GM21526 (cell line): Measurements from ENCODE around the gene GNAQ.
"Not testable (repeated sequence)": the region's sequence is repeated elsewhere in the genome, so short reads cannot be mapped to it uniquely, and the experiment has no call there.

Experiments
- ATAC-seq: cut with Tn5 transposase; IDR thresholded peaks from one replicate; pipeline ENCODE4 v1.9.1; 2021; ENCODE audit warnings: moderate library complexity; ENCODE audit not compliant: unreplicated experiment, low FRiP score

Gene GNAQ

DNA sequence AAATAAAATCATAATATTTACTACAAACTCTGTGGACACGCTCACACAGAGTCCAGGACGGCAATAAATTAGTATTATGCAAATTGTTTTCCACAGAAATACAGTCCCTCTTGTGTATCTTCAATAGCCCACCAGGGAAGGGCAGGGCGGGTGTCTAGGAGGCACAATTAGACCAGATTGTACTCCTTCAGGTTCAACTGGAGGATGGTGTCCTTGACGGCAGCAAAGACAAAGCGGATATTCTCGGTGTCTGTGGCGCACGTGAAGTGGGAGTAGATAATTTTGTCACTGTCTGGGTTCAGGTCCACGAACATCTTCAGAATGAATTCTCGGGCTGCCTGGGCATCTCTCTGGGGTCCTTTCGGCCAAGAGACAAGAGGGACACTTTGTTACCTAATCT lies 310.5 kb downstream of the GNAQ start:
- not testable (repeated sequence) for ATAC-seq

DNA sequence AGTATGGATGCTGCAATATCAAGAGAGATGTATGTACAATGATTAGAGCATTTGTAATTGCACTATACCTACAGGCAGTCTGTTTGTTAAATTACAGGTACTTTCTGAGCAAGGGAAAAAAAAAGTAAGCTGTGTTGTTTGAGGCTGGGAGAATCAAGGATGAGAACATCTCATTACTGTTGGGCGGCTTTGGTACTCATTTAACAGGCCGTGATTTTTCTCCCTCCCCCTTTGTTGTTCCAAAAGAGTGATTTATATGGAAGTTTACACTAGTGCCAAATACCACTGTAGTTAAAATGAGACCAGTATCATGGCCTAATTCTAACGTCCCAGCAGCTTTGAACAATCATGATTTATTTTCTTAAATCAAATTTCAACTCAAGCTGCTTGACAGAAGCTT lies 312.3 kb downstream of the GNAQ start:
- no peak for ATAC-seq

DNA sequence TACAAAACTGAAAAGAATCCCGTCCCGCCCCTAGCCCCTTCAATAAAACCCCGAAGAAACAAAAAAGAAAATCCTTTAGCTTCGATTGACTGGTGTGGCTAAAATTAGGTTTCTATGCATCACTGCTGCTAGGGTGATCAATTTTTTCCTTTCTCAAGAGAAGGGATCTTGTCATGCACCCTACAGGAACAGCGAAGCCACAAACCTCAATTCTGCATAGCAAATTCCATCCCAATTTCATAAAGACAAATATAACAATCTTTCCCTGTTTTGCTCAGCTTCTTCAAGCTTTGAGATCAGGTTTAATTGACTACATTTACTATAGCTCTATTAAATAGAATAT lies 313.3 kb downstream of the GNAQ start:
- not testable (repeated sequence) for ATAC-seq

DNA sequence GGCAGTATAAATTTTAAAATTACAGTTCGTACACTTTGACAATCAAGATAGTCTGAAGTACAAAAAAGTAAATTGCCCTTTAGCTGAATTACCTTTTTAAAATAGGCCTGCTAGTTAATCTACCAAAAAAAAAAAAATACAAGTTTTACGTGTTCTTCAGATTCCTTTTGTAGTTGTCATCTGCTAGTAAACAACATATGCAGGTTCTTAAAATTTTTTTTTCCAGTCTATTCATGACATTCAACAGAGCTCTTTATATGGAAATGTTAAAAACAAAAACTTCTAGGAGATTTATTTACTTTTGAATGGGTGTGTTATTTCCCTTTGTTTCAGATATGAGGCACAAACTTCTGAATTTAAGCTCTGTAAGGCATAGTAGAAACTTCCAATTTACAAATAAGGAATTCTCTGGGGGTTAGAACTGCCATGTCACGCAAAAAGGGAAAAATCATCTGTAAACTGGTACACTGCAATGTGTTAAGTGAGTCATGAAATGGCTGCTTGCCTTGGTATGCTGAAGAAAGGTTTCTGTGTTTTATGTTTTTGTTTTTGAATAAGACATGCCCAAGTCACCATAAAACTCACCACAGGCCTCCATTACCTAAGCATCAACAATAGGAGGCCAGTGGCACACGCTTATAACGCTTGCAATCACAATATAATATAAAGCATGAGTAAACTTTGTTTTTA lies 313.9 kb downstream of the GNAQ start:
- not testable (repeated sequence) for ATAC-seq

DNA sequence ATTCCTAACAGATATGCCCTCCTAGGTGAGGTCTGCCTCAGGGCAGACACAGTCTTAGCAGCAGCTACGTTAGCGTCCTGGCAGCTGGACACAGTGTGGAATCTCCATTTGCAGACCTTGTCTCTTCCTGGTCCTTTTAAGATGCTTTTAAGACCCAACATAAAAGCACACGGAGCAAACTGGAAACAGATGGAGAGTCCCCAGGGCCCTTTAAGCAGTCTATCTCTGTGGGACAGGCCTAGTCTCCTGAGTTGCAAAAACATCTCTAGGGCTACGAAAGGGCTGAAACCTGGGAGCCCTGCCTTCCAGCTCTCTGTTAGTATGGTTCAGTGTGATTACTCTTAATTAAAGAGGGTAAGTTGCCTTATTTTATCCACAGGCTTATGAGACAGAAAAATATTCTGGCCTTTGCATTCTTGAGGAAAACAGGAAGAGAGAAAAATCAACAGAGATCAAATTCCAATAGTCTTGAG lies 317.5 kb downstream of the GNAQ start:
- ATAC-seq, result no peak

DNA sequence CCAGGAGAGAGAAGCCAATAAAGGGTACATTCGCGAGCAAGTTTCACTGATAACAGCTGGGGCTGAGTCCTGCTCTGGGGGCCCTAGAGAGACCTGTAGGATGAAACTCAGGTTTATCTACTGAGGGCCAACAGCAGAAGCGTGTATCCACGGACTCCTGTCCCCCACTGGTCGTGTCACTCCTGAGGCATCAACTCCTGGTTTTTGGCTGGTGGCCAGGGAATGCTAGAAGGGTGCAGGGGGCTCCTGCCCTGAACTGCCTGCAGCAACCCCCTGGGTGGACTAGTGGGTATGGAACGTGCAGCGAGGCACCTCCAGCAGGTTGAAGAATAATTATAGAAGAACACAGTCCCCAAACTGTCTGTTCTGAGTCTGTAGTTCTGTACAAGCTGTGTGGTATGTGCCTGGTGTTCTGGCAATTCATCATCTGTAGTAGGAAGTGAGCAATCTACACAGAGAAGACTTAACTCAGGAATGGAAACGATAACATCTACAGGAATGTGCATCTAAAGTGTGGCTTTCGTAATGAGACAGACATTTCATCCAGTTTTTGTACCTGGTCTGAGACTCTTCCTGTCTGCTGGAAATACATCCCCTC lies 319.0 kb downstream of the GNAQ start:
- ATAC-seq, result no peak

DNA sequence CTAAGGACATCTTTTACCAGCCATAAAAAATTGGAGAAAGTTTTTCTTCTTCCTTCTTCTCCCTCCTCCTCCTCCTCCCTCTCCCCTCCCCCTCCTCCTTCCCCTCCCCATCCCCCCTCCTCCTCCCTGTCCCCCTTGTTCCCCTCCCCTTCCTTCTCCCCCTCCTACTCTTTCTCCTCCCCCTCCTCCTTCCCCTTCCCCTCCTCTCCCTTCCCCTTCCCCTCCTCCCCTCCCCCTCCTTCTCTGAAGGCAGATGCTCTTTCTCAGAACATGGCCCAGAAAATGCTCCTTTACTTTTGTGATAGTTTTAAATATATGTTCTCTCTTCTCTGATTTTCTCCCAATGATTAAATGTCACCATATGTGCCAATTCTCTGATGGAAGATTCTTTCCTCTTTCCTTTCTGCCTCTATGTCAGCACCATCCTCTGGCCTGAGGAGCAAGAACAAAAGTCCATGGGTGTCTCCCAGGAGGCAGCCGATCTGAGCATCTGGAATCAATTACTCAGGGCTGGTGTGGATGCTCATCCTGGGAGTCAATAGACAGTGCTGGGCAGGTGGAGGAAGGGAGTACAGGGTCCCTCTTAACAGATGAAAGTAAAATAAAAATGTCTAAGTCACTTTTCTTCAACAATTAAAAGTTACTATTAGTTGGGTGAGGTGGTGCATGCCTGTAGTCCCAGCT lies 320.5 kb downstream of the GNAQ start:
- no peak for ATAC-seq

DNA sequence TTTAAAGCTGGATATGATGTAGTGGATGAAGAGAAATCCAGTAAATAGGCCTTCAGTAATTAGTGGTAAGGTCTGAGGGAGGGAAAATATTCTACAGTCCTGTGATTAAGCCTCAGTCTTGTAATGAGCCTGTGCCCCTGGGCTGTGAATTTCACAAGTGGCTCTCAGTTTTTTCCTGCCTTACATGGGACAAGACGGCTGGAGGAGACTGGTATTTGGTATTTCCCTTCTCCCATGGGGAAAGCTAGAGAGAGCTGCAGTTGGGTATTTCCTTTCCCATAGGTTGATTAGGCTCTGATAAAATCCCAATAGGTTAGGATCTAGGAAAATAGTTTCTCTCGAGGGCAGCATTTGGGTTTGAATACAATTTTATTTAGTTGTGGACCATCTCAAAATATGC lies 321.3 kb downstream of the GNAQ start:
- ATAC-seq, result no peak

DNA sequence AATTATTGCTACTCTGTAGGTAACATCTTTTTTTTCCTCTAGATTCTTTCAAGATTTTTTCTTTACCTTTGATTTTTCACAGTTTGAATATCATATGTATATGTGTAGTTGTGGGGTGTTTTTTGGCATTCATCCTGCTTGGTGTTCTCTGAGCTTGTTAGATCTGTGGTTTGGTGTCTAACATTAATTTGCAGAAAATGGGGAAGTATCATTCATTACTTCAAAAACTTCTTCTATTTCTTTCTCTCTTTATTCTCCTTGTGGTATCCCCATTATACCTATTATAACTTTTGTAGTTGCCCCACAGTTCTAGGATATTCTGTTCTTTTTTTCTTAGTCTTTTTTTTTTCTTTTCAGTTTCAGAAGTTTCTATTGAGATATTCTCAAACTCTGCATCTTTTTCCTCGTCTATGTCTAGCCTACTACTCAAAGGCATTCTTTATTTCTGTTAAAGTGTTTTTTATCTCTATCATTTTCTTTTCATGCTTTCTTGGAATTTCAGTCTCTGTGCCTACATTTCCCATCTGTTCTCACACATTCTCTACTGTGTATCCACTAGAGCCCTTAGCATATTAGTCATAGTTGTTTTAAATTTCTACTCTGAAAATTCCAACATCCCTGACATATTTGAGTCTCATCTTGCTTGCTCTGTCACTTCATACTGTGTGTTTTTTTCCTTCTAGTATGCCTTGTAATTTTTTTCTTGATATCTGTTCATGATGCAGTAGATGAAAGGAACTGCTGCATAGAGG lies 323.4 kb downstream of the GNAQ start:
- no peak for ATAC-seq

DNA sequence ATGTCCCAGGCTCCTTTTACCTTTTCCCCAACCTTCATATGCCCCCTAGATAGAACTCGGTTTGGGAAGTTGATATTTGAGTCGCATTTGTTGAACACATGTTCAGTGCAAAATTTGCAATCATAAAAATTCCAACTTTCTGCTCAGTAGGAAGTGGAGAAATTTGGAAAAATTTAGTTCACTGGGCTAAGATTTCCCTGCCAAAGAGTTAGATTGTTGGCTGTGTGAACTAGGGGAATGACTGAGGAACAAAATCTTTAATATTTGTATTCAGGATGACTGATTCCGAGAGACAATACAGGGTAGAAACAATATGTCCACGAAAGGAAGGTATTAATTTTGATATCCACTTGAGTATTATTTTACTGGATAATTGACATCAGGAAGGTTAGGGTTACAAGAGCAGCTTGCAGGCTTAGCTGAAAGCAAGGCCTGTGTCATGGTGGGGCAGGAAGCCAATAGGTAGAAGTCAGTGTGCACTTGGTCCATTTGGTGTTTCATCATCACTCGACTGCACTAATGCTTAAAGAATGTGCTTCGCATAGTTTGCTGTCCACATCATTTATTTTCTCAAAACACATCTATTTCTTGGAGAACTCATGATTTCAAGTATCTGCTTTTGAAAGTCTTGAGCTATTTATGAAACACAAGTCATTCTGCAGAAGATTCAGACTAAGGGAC lies 324.1 kb downstream of the GNAQ start:
- no peak for ATAC-seq

DNA sequence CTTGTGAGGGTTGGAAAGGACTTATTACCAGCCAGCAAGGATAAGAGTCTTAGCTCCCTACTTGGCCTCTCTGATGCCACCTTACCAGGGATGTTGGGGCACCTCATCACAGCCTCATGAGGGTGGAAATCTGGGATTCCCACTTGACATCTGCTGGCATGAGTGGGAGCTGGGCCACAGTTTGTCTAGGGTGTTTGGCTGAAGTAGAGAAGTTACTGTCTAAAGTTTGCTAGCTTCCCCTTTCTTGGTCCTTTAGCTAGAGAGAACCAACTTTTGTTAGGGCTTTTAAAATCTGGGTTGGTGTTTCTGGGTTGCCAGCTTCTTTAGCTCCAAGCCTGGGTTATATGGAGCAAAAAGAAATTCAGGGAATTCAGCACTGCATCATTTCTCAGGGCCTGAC lies 326.0 kb downstream of the GNAQ start:
- no peak for ATAC-seq

DNA sequence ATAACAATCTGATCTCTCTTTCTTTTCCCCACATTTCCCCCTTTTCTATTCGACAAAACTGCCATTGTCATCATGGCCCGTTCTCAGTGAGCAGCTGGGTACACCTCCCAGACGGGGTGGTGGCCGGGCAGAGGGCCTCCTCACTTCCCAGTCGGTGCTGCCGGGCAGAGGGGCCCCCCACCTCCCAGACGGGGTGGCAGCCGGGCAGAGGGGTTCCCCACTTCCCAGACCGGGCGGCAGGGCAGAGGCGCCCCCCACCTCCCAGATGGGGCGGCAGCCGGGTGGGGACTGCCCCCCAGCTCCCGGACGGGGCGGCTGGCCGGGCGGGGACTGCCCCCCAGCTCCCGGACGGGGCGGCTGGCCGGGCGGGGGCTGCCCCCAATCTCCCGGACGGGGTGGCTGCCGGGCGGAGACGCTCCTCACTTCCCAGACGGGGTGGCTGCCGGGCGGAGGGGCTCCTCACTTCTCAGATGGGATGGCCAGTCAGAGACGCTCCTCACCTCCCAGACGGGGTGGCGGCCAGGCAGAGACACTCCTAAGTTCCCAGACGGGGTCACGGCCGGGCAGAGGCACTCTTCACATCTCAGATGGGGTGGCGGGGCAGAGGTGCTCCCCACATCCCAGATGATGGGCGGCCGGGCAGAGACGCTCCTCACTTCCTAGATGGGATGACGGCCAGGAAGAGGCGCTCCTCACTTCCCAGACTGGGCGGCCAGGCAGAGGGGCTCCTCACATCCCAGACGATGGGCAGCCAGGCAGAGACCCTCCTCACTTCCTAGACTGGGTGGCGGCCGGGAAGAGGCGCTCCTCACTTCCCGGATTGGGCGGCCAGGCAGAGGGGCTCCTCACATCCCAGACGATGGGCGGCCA lies 328.9 kb downstream of the GNAQ start:
- ATAC-seq, result not testable (repeated sequence)

DNA sequence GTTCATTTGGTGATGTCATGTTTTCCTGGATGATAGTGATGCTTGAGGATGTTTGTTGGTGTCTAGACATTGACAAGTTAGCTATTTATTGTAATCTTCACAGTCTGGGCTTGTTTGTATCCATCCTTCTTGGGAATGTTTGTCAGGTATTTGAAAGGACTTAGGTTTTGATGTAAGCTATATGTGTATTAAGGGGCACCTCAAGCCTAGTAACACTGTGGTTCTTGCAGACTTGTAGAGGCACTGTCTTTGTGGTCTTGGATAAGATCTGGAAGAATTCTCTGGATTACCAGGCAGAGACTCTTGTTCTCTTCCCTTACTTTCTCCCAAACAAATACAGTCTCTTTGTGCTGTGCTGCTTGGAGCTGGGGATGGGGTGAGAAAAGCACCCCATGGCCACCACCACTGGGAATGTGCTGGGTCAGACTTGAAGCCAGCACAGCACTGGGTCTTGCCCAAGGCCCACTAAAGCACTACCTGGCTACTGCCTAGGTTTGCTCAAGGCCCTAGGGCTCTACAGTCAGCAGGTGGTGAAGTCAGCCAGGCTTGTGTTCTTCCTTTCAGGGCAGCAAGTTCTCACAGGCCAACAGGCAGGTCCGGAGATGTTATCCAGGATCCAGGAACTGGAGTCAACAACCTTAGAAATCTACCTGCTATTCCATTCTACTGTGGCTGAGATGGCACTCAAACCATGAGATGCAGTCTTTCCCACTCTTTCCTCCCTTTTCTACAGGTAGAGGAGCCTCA lies 334.2 kb downstream of the GNAQ start:
- ATAC-seq, result no peak

DNA sequence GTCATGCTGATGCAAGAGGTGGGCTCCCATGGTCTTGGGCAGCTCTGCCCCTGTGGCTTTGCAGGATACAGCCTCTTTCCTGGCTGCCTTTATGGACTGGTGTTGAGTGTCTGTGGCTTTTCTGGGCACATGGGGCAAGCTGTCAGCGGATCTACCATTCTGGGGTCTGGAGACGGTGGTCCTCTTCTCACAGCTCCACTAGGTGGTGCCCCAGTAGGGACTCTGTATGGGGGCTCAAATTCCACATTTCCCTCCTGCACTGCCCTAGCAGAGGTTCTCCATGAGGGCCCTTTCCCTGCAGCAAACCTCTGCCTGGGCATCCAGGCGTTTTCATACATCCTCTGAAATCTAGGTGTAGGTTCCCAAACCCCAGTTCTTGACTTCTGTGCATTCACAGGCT lies 340.9 kb downstream of the GNAQ start:
- ATAC-seq, result not testable (repeated sequence)

DNA sequence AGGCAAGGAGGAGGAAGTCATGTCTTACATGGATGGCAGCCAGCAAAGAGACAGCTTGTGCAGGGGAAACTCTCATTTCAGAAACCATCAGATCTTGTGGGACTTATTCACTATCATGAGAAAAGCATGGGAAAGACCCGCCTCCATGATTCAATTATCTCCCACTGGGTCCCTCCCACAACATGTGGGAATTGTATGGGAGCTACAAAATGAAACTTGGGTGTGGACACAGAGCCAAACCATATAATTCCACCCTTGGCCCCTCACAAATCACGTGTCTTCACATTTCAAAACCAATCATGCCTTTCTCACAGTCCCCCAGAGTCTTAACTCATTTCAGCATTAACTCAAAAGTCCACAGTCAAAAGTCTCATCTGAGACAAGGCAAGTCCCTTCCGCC lies 341.5 kb downstream of the GNAQ start:
- ATAC-seq, result not testable (repeated sequence)

DNA sequence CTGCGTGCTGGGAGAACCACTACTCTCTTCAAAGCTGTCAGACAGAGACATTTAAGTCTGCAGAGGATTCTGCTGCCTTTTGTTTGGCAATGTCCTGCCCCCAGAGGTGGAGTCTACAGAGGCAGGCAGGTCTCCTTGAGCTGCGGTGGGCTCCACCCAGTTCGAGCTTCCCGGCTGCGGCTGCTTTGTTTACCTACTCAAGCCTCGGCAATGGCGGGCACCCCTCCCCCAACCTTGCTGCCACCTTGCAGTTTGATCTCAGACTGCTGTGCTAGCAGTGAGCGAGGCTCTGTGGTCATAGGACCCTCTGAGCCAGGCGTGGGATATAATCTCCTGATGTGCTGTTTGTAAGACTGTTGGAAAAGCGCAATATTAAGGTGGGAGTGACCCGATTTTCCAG lies 343.9 kb downstream of the GNAQ start:
- not testable (repeated sequence) for ATAC-seq

DNA sequence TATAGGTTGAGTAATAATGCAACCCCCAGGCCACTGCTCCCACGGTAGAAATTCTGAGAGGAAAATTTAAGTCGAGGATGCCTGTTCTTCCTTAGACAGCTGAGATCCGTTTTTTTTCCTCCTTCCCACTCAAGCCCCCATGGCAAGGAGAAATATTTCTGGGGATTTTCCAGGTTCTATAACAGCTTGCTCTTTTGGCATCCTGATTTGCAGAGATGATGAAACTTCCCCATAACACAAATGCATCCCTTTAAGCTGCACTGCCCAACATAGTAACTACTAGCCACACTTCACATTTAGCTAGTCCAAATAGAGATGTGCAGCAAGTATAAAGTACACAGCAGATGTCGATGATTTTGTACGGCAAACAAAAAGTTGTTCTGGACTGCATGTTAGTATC lies 351.0 kb downstream of the GNAQ start:
- no peak for ATAC-seq

DNA sequence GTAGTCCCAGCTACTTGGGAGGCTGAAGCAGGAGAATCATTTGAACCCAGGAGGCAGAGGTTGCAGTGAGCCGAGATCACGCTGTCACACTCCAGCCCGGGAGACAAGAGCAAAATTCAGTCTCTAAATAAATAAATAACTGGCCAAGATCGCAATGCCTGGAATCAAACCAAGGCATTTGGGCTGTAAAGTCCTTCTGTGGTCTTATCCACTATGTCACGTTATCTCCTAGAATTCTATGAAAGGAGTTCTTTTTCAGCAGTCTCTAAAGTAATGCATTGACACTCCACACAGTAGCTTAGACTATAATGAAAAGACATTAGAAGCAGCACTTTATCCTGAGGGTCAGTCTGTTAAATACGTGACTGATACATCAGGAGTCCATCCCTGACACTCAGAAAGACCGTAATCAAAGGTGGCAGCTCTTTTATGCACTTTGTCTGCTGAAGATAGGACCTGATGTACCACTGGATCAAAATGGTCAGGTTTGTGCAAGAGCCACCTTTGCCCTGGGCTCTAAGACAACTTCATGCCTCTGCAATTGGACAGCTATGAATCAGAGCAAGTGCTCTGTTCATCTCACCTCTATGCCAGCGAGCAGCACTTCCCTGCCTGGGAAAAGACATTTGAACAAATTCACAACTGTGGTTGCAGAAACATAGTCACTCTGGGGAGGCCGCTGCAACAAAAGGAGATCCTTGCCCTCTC lies 351.8 kb downstream of the GNAQ start:
- ATAC-seq, result no peak
